ENCODE results near the gene SFXN3. TPM values are rescaled to one million over a fixed set of nuclear protein-coding genes. Genes with fewer than 3 reads are reported as not detected.
A peak's percentile ranks its signal among the peaks of the same experiment; 100 is the strongest.

Gene SFXN3
- polyA plus RNA-seq, 1 donor: 27.7 TPM

DNA sequence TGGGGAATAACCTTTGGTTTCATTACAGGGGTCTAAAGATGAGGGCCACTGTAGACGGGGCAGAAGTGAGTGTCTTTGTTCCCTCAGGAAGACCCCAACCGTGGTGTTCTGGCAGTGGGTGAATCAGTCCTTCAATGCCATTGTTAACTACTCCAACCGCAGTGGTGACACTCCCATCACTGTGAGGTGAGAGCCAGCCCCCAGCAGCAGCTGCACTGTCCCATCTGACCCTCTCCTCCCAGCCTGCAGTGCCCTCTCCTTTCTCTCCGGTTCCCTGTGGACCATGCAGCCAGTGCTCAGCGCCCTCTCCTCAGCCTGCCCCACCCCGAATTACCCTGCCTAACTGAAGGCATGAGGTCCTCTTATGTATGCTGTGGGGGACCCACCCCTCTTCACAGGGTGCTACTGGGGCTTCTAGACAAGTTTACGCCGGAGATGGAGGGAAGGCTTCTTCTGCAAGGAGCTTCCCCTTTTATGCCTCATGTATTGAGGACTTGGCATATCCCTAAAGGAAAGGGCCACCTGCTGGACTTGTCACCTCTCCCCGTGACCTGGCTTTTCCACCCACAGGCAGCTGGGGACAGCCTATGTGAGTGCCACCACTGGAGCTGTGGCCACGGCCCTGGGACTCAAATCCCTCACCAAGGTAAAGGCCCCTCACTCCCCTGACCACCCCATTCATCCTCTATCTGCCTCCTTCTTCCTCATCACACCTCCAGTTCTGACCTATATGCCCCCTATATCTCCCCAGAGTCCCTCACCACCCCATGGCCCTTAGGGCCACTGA, 5.1 kb downstream of the SFXN3 start:
- DNase-seq: no peak

- no peak for DNase-seq
Measured at GRCh38 chr10:101036726-101037125, 5.7 kb downstream of the SFXN3 start.

DNA sequence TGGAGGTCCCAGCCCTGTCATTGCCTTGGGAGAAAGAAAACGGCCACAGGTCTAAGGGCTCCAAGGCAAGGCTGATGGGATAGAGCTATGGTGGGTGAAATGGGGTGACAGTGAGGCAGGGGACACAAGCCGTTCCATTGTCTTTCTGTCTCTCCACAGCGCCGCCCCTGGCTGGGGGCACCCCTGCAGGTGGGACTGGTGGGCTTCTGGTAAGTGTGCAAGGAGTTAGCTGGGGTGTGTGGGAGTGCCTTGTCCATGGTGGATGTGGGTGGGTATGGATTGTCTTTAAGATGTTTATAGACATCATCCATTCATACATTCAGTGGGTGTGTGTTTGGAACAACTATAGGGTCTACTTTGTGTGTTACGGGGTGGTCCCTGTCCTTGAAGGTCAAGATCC, 7.5 kb downstream of the SFXN3 start:
- no peak for DNase-seq

DNA sequence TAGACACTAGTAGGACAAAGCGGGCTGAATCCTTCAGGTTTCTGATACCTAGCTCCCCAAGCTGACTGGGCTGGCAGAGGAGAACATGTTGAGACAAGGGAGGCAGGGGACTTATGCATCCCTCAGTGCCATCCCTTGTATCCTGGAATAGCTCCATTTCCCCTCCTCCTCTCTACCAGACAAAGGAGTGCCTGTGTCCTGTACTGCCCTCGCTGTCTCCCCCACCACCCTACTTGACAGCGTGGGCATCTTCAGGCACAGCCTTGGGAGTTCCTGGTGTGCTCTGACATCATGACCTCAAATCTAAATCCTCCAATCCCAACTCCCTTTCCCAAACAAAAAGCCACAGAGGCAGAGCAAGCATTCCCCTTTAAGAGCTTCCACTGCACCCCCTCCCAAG, 9.0 kb downstream of the SFXN3 start:
- no peak for DNase-seq

- no peak for DNase-seq
Measured at GRCh38 chr10:101040851-101041250, 9.8 kb downstream of the SFXN3 start.

GRCh38 chr10:101041252-101041761, 10.3 kb downstream of the SFXN3 start:
- peak; percentile 87 for DNase-seq

DNA sequence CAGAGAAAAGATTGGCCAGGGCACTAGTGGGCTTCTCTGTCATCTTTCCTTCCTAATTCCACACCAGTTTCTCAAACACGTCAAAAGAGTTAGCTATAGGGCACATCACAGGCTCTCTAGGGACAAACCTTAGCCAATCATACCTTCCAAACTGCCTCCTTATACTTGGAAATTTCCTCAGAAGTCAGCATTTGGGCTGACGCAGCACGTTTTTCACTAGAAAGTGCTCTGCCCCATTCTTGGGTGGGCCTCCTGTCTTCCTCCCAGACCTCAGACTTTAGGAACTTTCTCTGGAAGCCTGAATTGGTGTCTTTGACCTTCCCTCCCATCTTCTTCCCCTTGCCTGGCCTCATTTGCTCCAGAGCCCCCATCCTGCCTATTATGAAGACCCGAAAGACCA, 11.1 kb downstream of the SFXN3 start:
- DNase-seq: no peak

- DNase-seq: peak; percentile 94
Measured at GRCh38 chr10:101042667-101043362, 11.8 kb downstream of the SFXN3 start.

DNA sequence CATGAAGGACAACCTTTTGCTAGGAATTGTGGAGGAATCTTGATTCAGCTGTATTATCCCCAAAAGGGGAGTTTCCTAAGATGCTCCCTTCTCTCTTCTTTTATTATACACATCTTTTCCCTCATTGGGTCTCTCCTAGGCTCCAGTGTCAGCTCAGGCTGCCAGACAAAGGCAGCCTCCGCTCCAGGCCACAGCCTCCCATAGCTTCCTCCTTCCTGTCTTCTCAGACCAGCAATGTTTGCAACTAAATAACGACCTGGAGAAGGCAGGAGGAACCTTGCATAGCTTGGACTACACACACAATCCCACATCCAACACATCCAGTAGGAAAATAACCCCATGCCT, 12.3 kb downstream of the SFXN3 start:
- DNase-seq: no peak

DNA sequence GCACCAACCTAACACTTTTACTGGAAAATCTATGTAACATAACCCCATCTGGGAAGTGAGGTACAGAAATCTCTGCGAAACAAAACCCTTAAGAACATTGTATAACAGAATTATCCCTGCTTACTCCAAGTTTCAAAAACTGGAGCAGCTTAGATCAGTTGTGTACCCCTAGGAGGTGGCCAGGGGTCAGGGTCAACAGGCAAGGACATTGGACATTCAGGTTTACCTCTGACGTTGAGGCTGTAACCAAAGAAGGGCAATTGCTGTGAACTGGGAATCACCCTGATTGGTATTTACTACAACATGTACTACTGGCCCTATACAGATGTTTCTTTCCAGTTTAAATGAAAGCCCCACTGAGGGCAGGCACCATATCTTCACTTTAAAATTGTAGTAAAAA, 13.1 kb downstream of the SFXN3 start:
- no peak for DNase-seq

DNA sequence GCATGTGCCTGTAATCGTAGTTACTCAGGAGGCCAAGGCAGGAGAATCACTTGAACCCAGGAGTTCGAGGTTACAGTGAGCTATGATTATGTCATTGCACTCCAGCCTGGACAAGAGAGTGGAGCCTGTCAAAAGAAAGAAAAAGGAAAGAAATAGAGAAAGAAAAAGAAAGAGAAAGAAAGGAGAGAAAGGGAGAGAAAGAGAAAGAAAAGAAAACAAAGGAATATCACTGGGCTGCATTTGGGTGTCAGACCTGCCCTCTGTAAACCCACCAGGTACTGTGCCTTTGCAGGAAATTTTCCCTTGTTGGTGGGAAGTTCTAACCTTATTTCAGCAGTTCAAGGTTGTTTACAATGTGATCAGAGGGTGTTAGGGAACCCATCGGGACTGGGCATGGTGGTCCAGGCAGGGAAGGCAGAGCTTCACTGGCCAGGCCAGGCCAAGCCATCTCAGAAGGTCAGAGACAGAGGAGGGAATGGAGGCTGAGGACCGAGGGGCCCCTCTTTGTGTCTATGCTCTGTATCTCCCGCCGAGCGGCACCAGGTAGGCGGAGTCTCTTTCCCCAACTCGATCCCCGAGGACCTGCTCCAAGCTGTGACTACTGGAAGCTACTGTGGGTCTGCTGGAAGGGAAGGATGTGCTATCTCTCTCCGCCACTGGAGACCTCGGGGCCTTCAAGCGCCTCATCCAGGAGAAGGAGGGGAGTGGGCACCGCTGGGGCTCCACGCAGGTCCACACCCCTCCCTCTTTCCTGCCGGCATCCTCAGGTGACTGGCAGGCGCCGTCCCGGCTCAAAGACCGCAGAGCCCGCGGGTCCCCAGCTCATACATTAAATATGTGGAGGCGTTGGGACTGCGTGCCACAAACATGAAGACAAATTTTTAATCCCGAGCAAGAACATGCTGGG, 15.6 kb downstream of the SFXN3 start:
- no peak for DNase-seq

DNA sequence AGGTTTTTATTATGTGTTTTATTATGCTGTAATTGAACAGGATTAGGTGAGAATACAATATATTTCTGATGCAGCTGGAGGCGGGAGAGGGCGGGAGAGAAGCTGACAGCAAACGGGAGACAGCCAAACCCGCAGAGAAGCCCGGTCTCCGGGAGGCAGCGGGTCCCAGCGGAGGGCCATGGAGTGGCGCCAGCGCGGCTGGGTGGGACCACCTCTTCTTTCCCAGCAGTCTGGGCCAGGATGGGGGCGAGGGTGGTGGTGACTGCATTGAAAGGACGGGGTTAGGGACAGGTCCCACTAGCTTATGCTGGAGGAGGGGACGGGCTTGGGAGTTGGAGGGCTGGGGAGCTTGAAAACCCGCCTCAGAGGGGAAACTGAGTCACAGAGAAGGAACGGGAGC, 16.2 kb downstream of the SFXN3 start:
- no peak for DNase-seq

- no peak for DNase-seq
Measured at GRCh38 chr10:101047961-101048892, 17.2 kb downstream of the SFXN3 start.

- peak; percentile 67 for DNase-seq
Measured at GRCh38 chr10:101050208-101051069, 19.4 kb downstream of the SFXN3 start.

DNA sequence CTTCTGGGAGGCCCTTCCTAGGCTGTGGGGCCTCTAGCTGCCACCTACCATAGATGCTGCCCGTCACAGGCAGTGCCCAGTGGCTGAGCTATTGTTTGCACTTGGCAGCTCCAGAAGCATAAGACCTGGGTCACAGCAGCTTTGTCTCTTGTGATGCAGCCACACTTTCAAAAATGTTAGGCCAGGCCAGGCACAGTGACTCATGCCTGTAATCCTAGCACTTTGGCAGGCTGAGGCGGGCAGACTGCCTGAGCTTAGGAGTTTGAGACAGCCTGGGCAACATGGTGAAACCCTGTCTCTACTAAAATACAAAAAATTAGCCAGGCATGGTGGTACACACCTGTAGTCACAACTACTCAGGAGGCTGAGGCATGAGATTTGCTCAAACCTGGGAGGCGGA, 21.3 kb downstream of the SFXN3 start:
- DNase-seq: no peak

GRCh38 chr10:101053516-101053915, 22.5 kb downstream of the SFXN3 start:
- no peak for DNase-seq

GRCh38 chr10:101054351-101054750, 23.3 kb downstream of the SFXN3 start:
- no peak for DNase-seq

DNA sequence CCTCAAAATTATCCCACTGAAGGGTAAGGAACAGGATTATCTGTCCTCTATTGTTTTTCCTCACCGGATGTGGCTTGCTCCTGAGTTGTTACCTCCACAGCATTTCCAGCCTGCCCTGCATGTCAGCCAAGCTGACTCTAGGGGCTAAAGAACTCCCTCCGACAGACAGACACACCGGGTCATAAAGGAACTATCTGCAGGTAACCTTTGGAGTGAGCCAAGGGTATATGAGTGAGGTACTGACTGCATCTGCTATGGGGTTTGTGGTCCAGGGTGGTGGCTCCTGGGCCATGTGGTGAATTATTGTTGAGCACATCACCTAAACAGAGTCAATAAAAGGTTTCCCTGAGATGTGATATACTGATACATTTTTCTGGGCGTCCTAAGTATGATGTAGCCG, 23.8 kb downstream of the SFXN3 start:
- no peak for DNase-seq

GRCh38 chr10:101055411-101055810, 24.4 kb downstream of the SFXN3 start:
- no peak for DNase-seq

DNA sequence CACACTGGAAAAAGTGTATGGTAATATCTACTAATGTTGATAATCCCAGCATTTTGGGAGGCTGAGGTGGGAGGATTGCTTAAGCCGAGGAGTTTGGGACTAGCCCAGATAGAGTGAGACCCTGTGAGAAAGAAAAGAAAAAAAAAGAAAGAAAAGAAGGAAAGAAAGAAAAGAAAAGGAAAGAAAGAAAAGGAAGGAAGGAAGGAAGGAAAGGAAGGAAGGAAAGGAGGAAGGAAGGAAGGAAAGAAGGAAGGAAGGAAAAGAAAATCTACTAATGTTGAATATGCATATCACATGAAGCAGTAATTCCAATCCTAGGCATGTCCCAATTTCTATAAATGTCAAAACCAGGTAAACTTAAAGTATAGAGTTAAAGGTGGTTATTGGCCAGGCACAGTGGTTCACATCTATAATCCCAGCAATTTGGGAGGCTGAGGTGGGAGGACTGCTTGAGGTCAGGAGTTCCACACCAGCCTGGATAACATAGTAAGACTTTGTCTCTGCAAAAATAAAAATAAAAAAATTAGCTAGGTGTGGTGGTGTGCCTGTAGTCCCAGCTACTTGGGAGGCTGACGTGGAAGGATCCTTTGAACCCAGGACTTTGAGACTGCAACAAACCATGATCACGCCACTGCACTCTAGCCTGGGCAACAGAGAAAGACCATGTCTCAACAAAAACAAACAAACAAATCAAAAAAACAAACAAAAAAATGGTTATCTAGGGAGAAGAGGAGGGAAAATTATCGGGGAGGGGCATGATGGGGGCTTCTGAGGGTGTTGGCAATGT, 25.5 kb downstream of the SFXN3 start:
- DNase-seq: no peak
